K562 (cell line): ENCODE measurements around the gene SCUBE2. TPM values are rescaled to one million over a fixed set of nuclear protein-coding genes. Genes with fewer than 3 reads are reported as not detected.

ENCODE experiments used
- ATAC-seq: fragments of 200-7000 bp; cut with Tn5 transposase; 3 replicates; pipeline ENCODE4 v1.9.1; 2020; ENCODE audit warnings: moderate library complexity
- BruUV-seq: library from RNA; stranded (reverse); fragments of 400-500 nt; replicated peaks from 2 replicates; lab custom pipeline; 2021; lab: Mats Ljungman, UMichigan
- CTCF ChIA-PET: fragments of 300-600 bp; formaldehyde crosslinking; extraction: SDS; loops from one replicate; lab custom pipeline; 2021; ENCODE audit warnings: low intra/inter-chr PET ratio; lab: Yijun Ruan, JAX
- POLR2A ChIA-PET: fragments of 300-600, 350-650 bp; sonication (Branson Sonifier 250); formaldehyde crosslinking; extraction: SDS; loops from one replicate; lab custom pipeline; 2021; ENCODE audit warnings: antibody characterized with exemption, inconsistent platforms; lab: Yijun Ruan, JAX
- DNase-seq, 4 experiments: peaks; one replicate each; pipeline versions ENCODE4 v3.0.0 to v3.0.0-alpha.2; 2011 to 2018; ENCODE audit warnings: low spot score in 3 of 4, mixed read lengths in 3 of 4; ENCODE audit errors: extremely low read depth in 1 of 4
- FAIRE-seq: peaks from 2 replicates; lab custom pipeline; 2011; peaks lifted over from hg19 to GRCh38; lab: Jason Lieb, UNC
- H2AFZ ChIP-seq: 2 replicates; pipeline ENCODE4 v1.6.0; 2011; ENCODE audit warnings: low read depth, low read length, control low read depth, inconsistent platforms
- H3K27ac ChIP-seq: fragments of 200-600 bp; 3 replicates; pipeline ENCODE4 v1.8.0; 2011; ENCODE audit warnings: low read depth, mild to moderate bottlenecking, control low read depth, inconsistent platforms, low read length, moderate library complexity, mixed read lengths; ENCODE audit errors: extremely low read depth
- H3K27me3 ChIP-seq, 2 experiments: fragments of 300-600 bp in 1 of 2; 2 replicates in 1 of 2; 3 replicates in 1 of 2; pipeline versions ENCODE4 v1.6.0 to v1.8.0; 2011; ENCODE audit warnings: inconsistent platforms in 2 of 2, low read length in 2 of 2, mild to moderate bottlenecking in 1 of 2, mixed read lengths in 1 of 2, moderate library complexity in 1 of 2; ENCODE audit not compliant: control insufficient read depth in 2 of 2, insufficient read depth in 2 of 2
- H3K36me3 ChIP-seq: fragments of 300-600 bp; 3 replicates; pipeline ENCODE4 v1.8.0; 2011; ENCODE audit warnings: mild to moderate bottlenecking, low read length, inconsistent platforms; ENCODE audit not compliant: control insufficient read depth, insufficient read depth
- H3K4me1 ChIP-seq, 2 experiments: fragments of 200-600 bp in 1 of 2; replicated peaks in 1 of 2; 2 replicates in 1 of 2; 3 replicates in 1 of 2; pipeline versions ENCODE4 v1.5.1 to v1.8.0; 2011; ENCODE audit warnings: inconsistent platforms in 2 of 2, low read length in 2 of 2, mild to moderate bottlenecking in 1 of 2, mixed read lengths in 1 of 2, moderate library complexity in 1 of 2; ENCODE audit not compliant: control insufficient read depth in 2 of 2, insufficient read depth in 2 of 2
- H3K4me2 ChIP-seq: 2 replicates; pipeline ENCODE4 v1.6.1; 2011; ENCODE audit warnings: low read length, control low read depth, inconsistent platforms, mixed read lengths; ENCODE audit not compliant: insufficient read depth
- H3K4me3 ChIP-seq: fragments of 200-600 bp; sonication (generic), shearing (Covaris generic); 2 replicates; pipeline ENCODE4 v1.5.1; 2016; ENCODE audit warnings: control low read depth, inconsistent platforms
- H3K79me2 ChIP-seq: fragments of 200-600 bp; 3 replicates; pipeline ENCODE4 v1.8.0; 2011; ENCODE audit warnings: low read length, inconsistent platforms; ENCODE audit not compliant: control insufficient read depth, insufficient read depth
- H3K9ac ChIP-seq, 2 experiments: 2 replicates each; pipeline versions ENCODE4 v1.6.0 to v1.6.1; 2011; ENCODE audit warnings: low read depth in 2 of 2, low read length in 2 of 2, control low read depth in 1 of 2, inconsistent platforms in 1 of 2, mild to moderate bottlenecking in 1 of 2, mixed read lengths in 1 of 2; ENCODE audit not compliant: insufficient read depth in 1 of 2
- H3K9me1 ChIP-seq: one replicate; pipeline ENCODE4 v1.6.0; 2011; ENCODE audit warnings: inconsistent platforms, mild to moderate bottlenecking, low read length, moderate library complexity; ENCODE audit not compliant: control insufficient read depth, insufficient read depth
- H3K9me3 ChIP-seq: replicated peaks from 2 replicates; pipeline ENCODE4 v1.5.1; 2011; ENCODE audit warnings: low read depth, low read length, inconsistent platforms; ENCODE audit not compliant: control insufficient read depth, insufficient read depth
- H4K20me1 ChIP-seq: replicated peaks from 2 replicates; pipeline ENCODE4 v1.6.1; 2011; ENCODE audit warnings: low read length, inconsistent platforms, mixed read lengths; ENCODE audit not compliant: control insufficient read depth, insufficient read depth
- FOXP1 ChIP-seq: sonication (generic); formaldehyde crosslinking; IDR thresholded peaks from 2 replicates; pipeline ENCODE4 v1.8.0; 2022; ENCODE audit warnings: mild to moderate bottlenecking, missing genetic modification reagents
- JUN ChIP-seq, 2 experiments: sonication (generic) in 1 of 2; formaldehyde crosslinking in 1 of 2; IDR thresholded peaks; 2 replicates each; pipeline versions ENCODE4 v1.6.1 to v1.8.0; 2012 to 2022; ENCODE audit warnings: borderline replicate concordance in 2 of 2, mild to moderate bottlenecking in 2 of 2, improper control_type of control experiment in 1 of 2, low read depth in 1 of 2, low read length in 1 of 2, missing genetic modification reagents in 1 of 2
- RBM39 ChIP-seq: fragments of 200-400 bp; formaldehyde crosslinking; optimal IDR thresholded peaks from 2 replicates; pipeline ENCODE3; 2018; ENCODE audit warnings: low read depth, low read length
- RUNX1 ChIP-seq: sonication (generic); IDR thresholded peaks from 2 replicates; pipeline ENCODE4 v1.6.1; 2016; ENCODE audit warnings: antibody characterized with exemption, low read depth
- SIN3B ChIP-seq: fragments of 450-650 bp; IDR thresholded peaks from 2 replicates; pipeline ENCODE4 v1.6.1; 2017; ENCODE audit warnings: low read depth, mild to moderate bottlenecking, moderate library complexity
- SOX6 ChIP-seq: fragments of 450-650 bp; IDR thresholded peaks from 2 replicates; pipeline ENCODE4 v1.6.1; 2014; ENCODE audit warnings: mild to moderate bottlenecking
- TAF7 ChIP-seq: fragments of 450-650 bp; IDR thresholded peaks from 2 replicates; pipeline ENCODE4 v1.6.1; 2016; ENCODE audit warnings: missing genetic modification characterization, missing compliant biosample characterization
- U2AF2 ChIP-seq: fragments of 200-400 bp; formaldehyde crosslinking; optimal IDR thresholded peaks from 2 replicates; pipeline ENCODE3; 2017; ENCODE audit warnings: low read depth, mild to moderate bottlenecking, low read length
- XRCC3 ChIP-seq: fragments of 450-650 bp; IDR thresholded peaks from 2 replicates; pipeline ENCODE4 v1.6.1; 2017; ENCODE audit warnings: mild to moderate bottlenecking, moderate library complexity
- XRCC5 ChIP-seq: fragments of 200-400 bp; formaldehyde crosslinking; IDR thresholded peaks from 2 replicates; pipeline ENCODE4 v1.6.1; 2017; ENCODE audit warnings: low read depth, mild to moderate bottlenecking, low read length
- ZNF282 ChIP-seq: sonication (generic); formaldehyde crosslinking; IDR thresholded peaks from 2 replicates; pipeline ENCODE4 v1.8.1; 2023; ENCODE audit warnings: missing genetic modification reagents
- ZNF41 ChIP-seq: fragments of 250-450 bp; sonication (Bioruptor Pico); conservative IDR thresholded peaks from 2 replicates; pipeline ENCODE4 v1.4.0; 2020; ENCODE audit warnings: mild to moderate bottlenecking
- ZNF445 ChIP-seq: fragments of 250-450 bp; sonication (Bioruptor Pico); IDR thresholded peaks from 2 replicates; pipeline ENCODE4 v1.4.0; 2020; ENCODE audit warnings: low read depth, mild to moderate bottlenecking, moderate library complexity
- ZNF589 ChIP-seq: fragments of 200-800 bp; sonication (Bioruptor generic); IDR thresholded peaks from 2 replicates; pipeline ENCODE4 v1.6.1; 2016; ENCODE audit warnings: low read depth, missing genetic modification characterization, missing compliant biosample characterization
- ZNF75A ChIP-seq: fragments of 450-650 bp; formaldehyde crosslinking; IDR thresholded peaks from 2 replicates; pipeline ENCODE4 v1.4.0; 2020; ENCODE audit warnings: mild to moderate bottlenecking
- WGBS: fragments of 100-300 bp; shearing (Covaris generic); methylation state at CpG from one replicate; pipeline ENCODE4 v1.1.6; 2016; ENCODE audit warnings: low coverage, mixed read lengths; ENCODE audit not compliant: insufficient coverage; ENCODE audit errors: missing lambda C conversion rate; 5-methylcytosine and 5-hydroxymethylcytosine counted together
- in situ Hi-C: fragments of 300-500 bp; cut with MboI; formaldehyde crosslinking; loops from 4 replicates; pipeline ENCODE4 v1.15.0; 2018; ENCODE audit warnings: inconsistent platforms, mixed read lengths
- intact Hi-C: fragments of 100-400 bp; cut with micrococcal nuclease; formaldehyde crosslinking; loops from 2 replicates; pipeline ENCODE4 v1.14.2; 2022
- polyA plus RNA-seq, 8 experiments: library from polyadenylated mRNA; depleted of rRNA in 4 of 8; stranded (reverse) in 5 of 8; unstranded in 3 of 8; fragments of >200 nt; fragmentation: Nextera tagmentation in 2 of 8; fragmentation: Illumina TruSeq in 1 of 8; extraction: Ambion mirVana in 2 of 8; extraction: Trizol in 1 of 8; gene quantifications; 2 replicates each; pipeline versions ENCODE4 v1.2.1 to v1.2.3, GENCODE V29; 2011 to 2014; ENCODE audit warnings: inconsistent platforms in 1 of 8, missing spikeins in 1 of 8
- total RNA-seq, 7 experiments: library from RNA; depleted of rRNA in 6 of 7; stranded (reverse); fragments of >200 nt in 6 of 7; fragmentation: Illumina TruSeq in 2 of 7; extraction: Trizol in 2 of 7; gene quantifications; 2 replicates each; pipeline versions ENCODE4 v1.2.1 to v1.2.3, GENCODE V29; 2011 to 2021; ENCODE audit warnings: low replicate concordance in 1 of 7
- TF ChIP-seq, protein P1 (sequence below): fragments of 450-650 bp; IDR thresholded peaks from 2 replicates; pipeline ENCODE4 v1.6.1; 2016; ENCODE audit warnings: low read depth, mild to moderate bottlenecking, moderate library complexity
- TF ChIP-seq, protein P2 (sequence below): sonication (generic); formaldehyde crosslinking; IDR thresholded peaks from 2 replicates; pipeline ENCODE4 v1.8.0; 2022; ENCODE audit warnings: mild to moderate bottlenecking, missing genetic modification reagents

SCUBE2 gene
- total and polyA plus RNA-seq, 9 of the 15 experiments (the other 6 are each of a cell fraction or from before 2014, with no cell fraction given): 0.06 to 0.40 (median 0.07) TPM; not detected in 6

DNA sequence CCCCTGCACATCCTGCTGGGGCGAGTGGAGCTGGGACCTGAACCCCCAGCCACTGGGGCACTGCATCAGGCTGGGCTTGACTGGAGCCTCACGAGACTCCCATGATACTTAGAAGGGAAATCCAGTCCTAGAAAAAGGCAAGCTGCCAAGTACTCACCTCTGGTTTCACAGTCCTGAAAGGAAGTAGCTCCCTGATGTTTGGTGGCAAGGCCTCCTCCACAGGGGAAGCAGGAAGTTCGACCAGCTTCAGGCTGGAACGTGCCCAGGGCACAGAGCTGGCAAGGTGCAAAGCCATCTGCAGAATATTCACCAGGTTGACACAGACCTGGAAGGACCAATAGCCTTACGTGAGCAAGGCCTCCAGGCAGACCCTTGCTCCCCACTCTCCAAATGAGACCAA is 60.8 kb downstream of the SCUBE2 start:
- CTCF ChIA-PET: no interaction called here
- H3K36me3 ChIP-seq: no peaks in the 10 kb centered on the region
- no peak for FAIRE-seq

More for the DNA sequence above, 60.8 kb downstream of the SCUBE2 start:
- TF ChIP-seq SIN3B (no peak), JUN (IDR thresholded peaks at IDR 0.05; ENCODE audit: borderline replicate concordance, low read depth, low read length) (no peak), JUN (CRISPR knock-in tag; IDR thresholded peaks at IDR 0.05; ENCODE audit: borderline replicate concordance) (no peak), ZNF445 (CRISPR knock-in tag) (no peak), SOX6 (no peak), RBM39 (no peak), ZNF75A (CRISPR knock-in tag) (no peak), XRCC5 (no peak), ZNF589 (CRISPR knock-in tag) (no peak), TAF7 (tag) (no peak), ZNF41 (CRISPR knock-in tag) (no peak), U2AF2 (no peak), ZNF282 (CRISPR knock-in tag) (no peak), XRCC3 (no peak), FOXP1 (CRISPR knock-in tag) (no peak), RUNX1 (no peak)
- TF ChIP-seq, protein P1, sequence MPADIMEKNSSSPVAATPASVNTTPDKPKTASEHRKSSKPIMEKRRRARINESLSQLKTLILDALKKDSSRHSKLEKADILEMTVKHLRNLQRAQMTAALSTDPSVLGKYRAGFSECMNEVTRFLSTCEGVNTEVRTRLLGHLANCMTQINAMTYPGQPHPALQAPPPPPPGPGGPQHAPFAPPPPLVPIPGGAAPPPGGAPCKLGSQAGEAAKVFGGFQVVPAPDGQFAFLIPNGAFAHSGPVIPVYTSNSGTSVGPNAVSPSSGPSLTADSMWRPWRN: no peak
- TF ChIP-seq, protein P2, sequence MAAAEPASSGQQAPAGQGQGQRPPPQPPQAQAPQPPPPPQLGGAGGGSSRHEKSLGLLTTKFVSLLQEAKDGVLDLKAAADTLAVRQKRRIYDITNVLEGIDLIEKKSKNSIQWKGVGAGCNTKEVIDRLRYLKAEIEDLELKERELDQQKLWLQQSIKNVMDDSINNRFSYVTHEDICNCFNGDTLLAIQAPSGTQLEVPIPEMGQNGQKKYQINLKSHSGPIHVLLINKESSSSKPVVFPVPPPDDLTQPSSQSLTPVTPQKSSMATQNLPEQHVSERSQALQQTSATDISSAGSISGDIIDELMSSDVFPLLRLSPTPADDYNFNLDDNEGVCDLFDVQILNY (CRISPR knock-in tag): no peak
- BruUV-seq: no TSS peak
- H3K9me3 ChIP-seq: no peaks in the 10 kb centered on the region
- no peaks in the 10 kb centered on the region for H3K9me1 ChIP-seq
- in situ Hi-C loops (no loop called here), intact Hi-C loops (no loop called here)
- H2AFZ ChIP-seq: no peak overlapping the region
- no peak overlapping the region for H3K4me3 ChIP-seq
- no peaks in the 10 kb centered on the region for H3K79me2 ChIP-seq
- DNase-seq (no peak), ATAC-seq (no peak)
- no peak overlapping the region for H3K27ac ChIP-seq
- no peak overlapping the region for H3K4me2 ChIP-seq
- no peak overlapping the region for H3K9ac ChIP-seq
- H4K20me1 ChIP-seq: no peaks in the 10 kb centered on the region; the same call in 1 of the 2 replicates
- peaks cover 20 to 63% of the 10 kb centered on the region in 2 experiments for H3K27me3 ChIP-seq
- H3K4me1 ChIP-seq: no peaks in the 10 kb centered on the region
- WGBS: 8% methylated on average over 5 of the region's 5 CpGs
- POLR2A ChIA-PET: interaction anchor here (0.6 to 1.6 kb wide), 3 partner anchors 8 to 23 kb away, joined by 3 to 6 read pairs (median 3); no protein-coding TSS in a partner anchor
